ENCODE results near the gene SEMA5A.

The SEMA5A gene

GRCh38 chr5:9015260-9015936, 530.5 kb downstream of the SEMA5A start:
- Histone ChIP-seq H3K4me1 (ENCODE audit: control insufficient read depth, insufficient read depth, low read length) (no peaks in the 10 kb centered on the region), H3K36me3 (ENCODE audit: control insufficient read depth, insufficient read depth, low read length) (no peaks in the 10 kb centered on the region), H3K4me3 (ENCODE audit: low read depth, low read length) (no peak overlapping the region), H3K27me3 (ENCODE audit: control insufficient read depth, insufficient read depth, low read length) (no peaks in the 10 kb centered on the region), H3K9me3 (ENCODE audit: control insufficient read depth, insufficient read depth, low read length) (no peaks in the 10 kb centered on the region), H3K27ac (ENCODE audit: low read depth, low read length) (no peak overlapping the region), H3K9ac (ENCODE audit: low read depth, low read length) (no peak overlapping the region)

- Histone ChIP-seq H3K27ac (ENCODE audit: low read depth, low read length) (no peak overlapping the region), H3K4me3 (ENCODE audit: low read depth, low read length) (no peak overlapping the region)
These were observed 532.7 kb downstream of the SEMA5A start for GRCh38 chr5:9013147-9013546.

GRCh38 chr5:9009931-9010651, 535.8 kb downstream of the SEMA5A start:
- H3K27me3 ChIP-seq (ENCODE audit: control insufficient read depth, insufficient read depth, low read length): no peaks in the 10 kb centered on the region
- H3K4me1 ChIP-seq (ENCODE audit: control insufficient read depth, insufficient read depth, low read length): no peaks in the 10 kb centered on the region
- no peaks in the 10 kb centered on the region for H3K36me3 ChIP-seq (ENCODE audit: control insufficient read depth, insufficient read depth, low read length)
- no peak overlapping the region for H3K4me3 ChIP-seq (ENCODE audit: low read depth, low read length)
- no peak overlapping the region for H3K9ac ChIP-seq (ENCODE audit: low read depth, low read length)
- no peaks in the 10 kb centered on the region for H3K9me3 ChIP-seq (ENCODE audit: control insufficient read depth, insufficient read depth, low read length)
- H3K27ac ChIP-seq (ENCODE audit: low read depth, low read length): no peak overlapping the region

More at GRCh38 chr5:9013147-9013546, 532.7 kb downstream of the SEMA5A start:
- H3K27me3 ChIP-seq (ENCODE audit: control insufficient read depth, insufficient read depth, low read length): no peaks in the 10 kb centered on the region
- no peaks in the 10 kb centered on the region for H3K4me1 ChIP-seq (ENCODE audit: control insufficient read depth, insufficient read depth, low read length)
- H3K9me3 ChIP-seq (ENCODE audit: control insufficient read depth, insufficient read depth, low read length): no peaks in the 10 kb centered on the region
- H3K36me3 ChIP-seq (ENCODE audit: control insufficient read depth, insufficient read depth, low read length): no peaks in the 10 kb centered on the region
- no peak overlapping the region for H3K9ac ChIP-seq (ENCODE audit: low read depth, low read length)

GRCh38 chr5:8997542-8998070, 548.3 kb downstream of the SEMA5A start:
- H3K4me3 ChIP-seq (ENCODE audit: low read depth, low read length): no peak overlapping the region
- no peaks in the 10 kb centered on the region for H3K4me1 ChIP-seq (ENCODE audit: control insufficient read depth, insufficient read depth, low read length)
- H3K27me3 ChIP-seq (ENCODE audit: control insufficient read depth, insufficient read depth, low read length): no peaks in the 10 kb centered on the region
- no peaks in the 10 kb centered on the region for H3K9me3 ChIP-seq (ENCODE audit: control insufficient read depth, insufficient read depth, low read length)
- H3K27ac ChIP-seq (ENCODE audit: low read depth, low read length): no peak overlapping the region
- no peak overlapping the region for H3K9ac ChIP-seq (ENCODE audit: low read depth, low read length)
- no peaks in the 10 kb centered on the region for H3K36me3 ChIP-seq (ENCODE audit: control insufficient read depth, insufficient read depth, low read length)

GRCh38 chr5:8993031-8993430, 552.8 kb downstream of the SEMA5A start:
- H3K27me3 ChIP-seq (ENCODE audit: control insufficient read depth, insufficient read depth, low read length): no peaks in the 10 kb centered on the region
- no peak overlapping the region for H3K27ac ChIP-seq (ENCODE audit: low read depth, low read length)
- no peak overlapping the region for H3K9ac ChIP-seq (ENCODE audit: low read depth, low read length)
- no peaks in the 10 kb centered on the region for H3K9me3 ChIP-seq (ENCODE audit: control insufficient read depth, insufficient read depth, low read length)
- H3K4me1 ChIP-seq (ENCODE audit: control insufficient read depth, insufficient read depth, low read length): no peaks in the 10 kb centered on the region
- no peaks in the 10 kb centered on the region for H3K36me3 ChIP-seq (ENCODE audit: control insufficient read depth, insufficient read depth, low read length)
- H3K4me3 ChIP-seq (ENCODE audit: low read depth, low read length): no peak overlapping the region
